Bronchial epithelial cell (primary cell): ENCODE results near the gene PPP1R16B. TPM values are rescaled to one million over a fixed set of nuclear protein-coding genes. Genes with fewer than 3 reads are reported as not detected.
A peak's percentile ranks its signal among the peaks of the same experiment; 100 is the strongest.

Experiments used
- DNase-seq: peaks from one replicate; pipeline ENCODE4 v3.0.0-alpha.2; 2010; ENCODE audit warnings: low read depth
- FAIRE-seq: peaks from 2 replicates; lab custom pipeline; 2011; peaks lifted over from hg19 to GRCh38; lab: Jason Lieb, UNC
- H3K27me3 ChIP-seq: 2 replicates; pipeline ENCODE4 v1.5.1; 2011; ENCODE audit warnings: low read length; ENCODE audit not compliant: control insufficient read depth, insufficient read depth
- H3K36me3 ChIP-seq: 2 replicates; pipeline ENCODE4 v1.5.1; 2011; ENCODE audit warnings: low read length; ENCODE audit not compliant: control insufficient read depth, insufficient read depth
- H3K4me3 ChIP-seq: 2 replicates; pipeline ENCODE4 v1.5.1; 2011; ENCODE audit warnings: mild to moderate bottlenecking, low read depth, low read length, control low read depth
- total RNA-seq: library from RNA; depleted of rRNA; stranded (reverse); fragments of >200 nt; gene quantifications from 2 replicates; pipeline ENCODE4 v1.2.1, GENCODE V29; 2014
- TF ChIP-seq, protein P1 (sequence below): IDR thresholded peaks from 2 replicates; pipeline ENCODE4 v1.5.1; 2011; ENCODE audit warnings: mild to moderate bottlenecking, moderate library complexity, low read length, control low read depth, inconsistent platforms; ENCODE audit not compliant: insufficient read depth, severe bottlenecking

PPP1R16B gene
- total RNA-seq, 1 donor from 2014 or later = 0.26 TPM

DNA sequence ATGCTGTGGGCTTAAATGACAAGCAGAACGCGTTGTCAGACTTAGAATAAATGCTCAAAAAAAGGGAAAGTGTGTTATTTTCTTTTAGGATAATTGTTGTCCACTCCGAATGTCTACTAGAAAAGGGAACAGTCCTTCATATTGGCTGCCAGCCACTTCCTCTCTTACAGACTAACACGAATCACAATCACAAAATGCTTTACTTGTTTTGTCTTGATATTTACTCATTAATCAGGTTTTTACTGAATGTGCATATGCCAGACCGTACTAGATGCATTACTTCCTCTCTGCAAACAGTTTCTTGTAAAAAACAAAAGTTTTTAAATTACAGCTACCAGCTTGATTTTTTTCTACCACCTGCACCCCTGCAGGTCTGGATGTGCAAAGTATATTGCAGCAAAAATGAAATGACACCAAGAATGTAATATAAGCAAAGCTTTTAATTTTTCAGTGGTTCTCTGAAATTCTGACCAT, 157.5 kb downstream of the PPP1R16B start:
- DNase-seq = no peak
- H3K4me3 ChIP-seq = peak overlapping the region; percentile 82
- TF ChIP-seq, protein P1, sequence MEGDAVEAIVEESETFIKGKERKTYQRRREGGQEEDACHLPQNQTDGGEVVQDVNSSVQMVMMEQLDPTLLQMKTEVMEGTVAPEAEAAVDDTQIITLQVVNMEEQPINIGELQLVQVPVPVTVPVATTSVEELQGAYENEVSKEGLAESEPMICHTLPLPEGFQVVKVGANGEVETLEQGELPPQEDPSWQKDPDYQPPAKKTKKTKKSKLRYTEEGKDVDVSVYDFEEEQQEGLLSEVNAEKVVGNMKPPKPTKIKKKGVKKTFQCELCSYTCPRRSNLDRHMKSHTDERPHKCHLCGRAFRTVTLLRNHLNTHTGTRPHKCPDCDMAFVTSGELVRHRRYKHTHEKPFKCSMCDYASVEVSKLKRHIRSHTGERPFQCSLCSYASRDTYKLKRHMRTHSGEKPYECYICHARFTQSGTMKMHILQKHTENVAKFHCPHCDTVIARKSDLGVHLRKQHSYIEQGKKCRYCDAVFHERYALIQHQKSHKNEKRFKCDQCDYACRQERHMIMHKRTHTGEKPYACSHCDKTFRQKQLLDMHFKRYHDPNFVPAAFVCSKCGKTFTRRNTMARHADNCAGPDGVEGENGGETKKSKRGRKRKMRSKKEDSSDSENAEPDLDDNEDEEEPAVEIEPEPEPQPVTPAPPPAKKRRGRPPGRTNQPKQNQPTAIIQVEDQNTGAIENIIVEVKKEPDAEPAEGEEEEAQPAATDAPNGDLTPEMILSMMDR = no peak
- H3K27me3 ChIP-seq = no peaks in the 10 kb centered on the region
- no peaks in the 10 kb centered on the region for H3K36me3 ChIP-seq
- no peak for FAIRE-seq

DNA sequence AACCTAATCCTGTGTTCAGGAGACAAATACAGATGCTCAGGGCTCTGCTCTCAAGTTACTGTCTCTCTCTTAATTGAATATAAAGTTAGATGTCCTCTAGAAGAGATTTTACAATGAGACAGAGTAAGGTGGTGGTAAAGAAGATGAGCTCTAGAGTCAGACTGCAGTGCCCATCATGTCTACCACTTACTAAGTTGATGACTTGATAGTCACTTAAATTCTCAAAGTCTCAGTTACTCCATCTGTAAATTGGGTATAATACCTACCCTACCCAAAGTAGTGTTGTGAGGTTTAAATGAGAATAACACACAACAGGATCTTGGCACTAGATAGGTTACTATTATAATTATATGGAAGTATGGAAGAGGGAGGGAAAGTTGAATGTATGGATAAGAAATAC, 158.2 kb downstream of the PPP1R16B start:
- no peaks in the 10 kb centered on the region for H3K27me3 ChIP-seq
- no peak for DNase-seq
- no peak for FAIRE-seq
- TF ChIP-seq, protein P1 = no peak
- H3K4me3 ChIP-seq = no peak overlapping the region
- H3K36me3 ChIP-seq = no peaks in the 10 kb centered on the region

DNA sequence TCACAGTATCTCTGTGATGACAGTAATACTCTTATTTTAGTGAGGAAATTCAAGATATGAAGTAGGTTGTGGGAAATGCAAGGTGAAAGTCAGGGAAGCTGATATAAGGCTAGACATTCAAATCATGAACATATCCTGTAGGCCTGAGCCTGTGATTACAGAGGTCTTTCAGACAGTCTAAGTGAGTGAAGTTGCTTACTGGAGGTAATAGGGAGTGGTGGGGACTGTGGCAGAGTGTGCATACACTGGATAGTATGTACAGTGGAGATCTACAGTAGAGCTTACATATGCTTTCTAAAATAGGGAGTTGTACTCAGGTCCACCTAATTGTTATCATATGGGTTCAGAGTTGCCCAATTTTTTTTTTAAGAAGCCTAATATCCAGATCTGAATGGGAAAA, 159.8 kb downstream of the PPP1R16B start:
- DNase-seq (no peak), FAIRE-seq (no peak)
- Histone ChIP-seq H3K27me3 (no peaks in the 10 kb centered on the region), H3K4me3 (no peak overlapping the region), H3K36me3 (no peaks in the 10 kb centered on the region)
- TF ChIP-seq, protein P1 = no peak

DNA sequence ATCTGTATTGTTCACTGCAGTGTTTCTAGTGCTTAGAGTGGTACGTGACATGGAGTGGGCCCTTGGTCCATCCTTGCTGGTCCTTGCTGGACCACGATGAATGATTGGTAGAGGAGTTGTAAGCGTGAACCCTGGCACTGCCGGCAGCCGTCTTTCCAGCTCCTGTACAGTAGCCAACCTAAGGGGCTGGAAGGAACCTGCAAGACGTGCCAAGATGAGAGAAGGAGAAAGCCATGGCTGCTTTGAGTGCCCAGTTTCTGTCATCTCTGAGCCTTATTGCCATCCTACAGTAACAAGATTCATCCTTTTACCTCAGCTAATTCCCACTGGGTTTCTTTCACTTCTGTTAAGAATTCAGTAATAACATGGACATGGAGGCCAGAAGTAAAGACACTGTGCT, 162.6 kb downstream of the PPP1R16B start:
- no peak overlapping the region for H3K4me3 ChIP-seq
- TF ChIP-seq, protein P1 = no peak
- no peaks in the 10 kb centered on the region for H3K36me3 ChIP-seq
- FAIRE-seq = no peak
- H3K27me3 ChIP-seq = no peaks in the 10 kb centered on the region
- no peak for DNase-seq

DNA sequence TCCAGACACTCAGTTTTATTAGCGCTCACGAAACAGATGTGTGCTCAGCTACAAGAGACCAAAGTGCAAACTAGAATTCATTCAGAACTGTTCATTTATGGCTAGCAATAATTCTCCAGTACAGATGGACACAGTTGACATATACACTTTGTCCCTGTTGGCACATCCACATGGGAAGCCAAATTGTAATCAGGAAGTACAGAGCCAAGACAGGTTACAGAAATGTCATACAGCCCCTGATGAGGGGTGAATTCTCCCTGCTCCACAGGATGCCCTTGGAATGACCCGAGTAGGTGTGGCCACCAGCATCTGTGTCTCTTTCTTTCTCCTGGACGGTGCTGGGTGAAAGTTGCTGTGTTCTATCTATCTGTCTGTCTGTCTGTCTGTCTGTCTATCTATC, 164.2 kb downstream of the PPP1R16B start:
- no peak for FAIRE-seq

More for the DNA sequence above, 164.2 kb downstream of the PPP1R16B start:
- DNase-seq = no peak
- Histone ChIP-seq H3K27me3 (no peaks in the 10 kb centered on the region), H3K36me3 (no peaks in the 10 kb centered on the region), H3K4me3 (no peak overlapping the region)
- TF ChIP-seq, protein P1 = no peak
